NCI-H128 (cell line): ENCODE results near the gene OSBPL6.

Experiments used
- DNase-seq: peaks from one replicate; lab custom pipeline; 2025; ENCODE audit not compliant: unreplicated experiment; lab: John Stamatoyannopoulos, UW

OSBPL6 gene

GRCh38 chr2:178237488-178238153 lies 43.3 kb downstream of the OSBPL6 start:
- DNase-seq, result no peak

- DNase-seq, result no peak
Observed at GRCh38 chr2:178238154-178238521, 43.8 kb downstream of the OSBPL6 start.

GRCh38 chr2:178238750-178239149 lies 44.4 kb downstream of the OSBPL6 start:
- DNase-seq, result no peak

GRCh38 chr2:178241844-178242551 lies 47.7 kb downstream of the OSBPL6 start:
- no peak for DNase-seq

GRCh38 chr2:178242552-178242883 lies 48.2 kb downstream of the OSBPL6 start:
- DNase-seq, result no peak

- DNase-seq, result no peak
Observed at GRCh38 chr2:178243961-178244360, 49.6 kb downstream of the OSBPL6 start.

- DNase-seq, result no peak
Observed at GRCh38 chr2:178244777-178245176, 50.5 kb downstream of the OSBPL6 start.

- DNase-seq, result no peak
Observed at GRCh38 chr2:178246696-178247095, 52.4 kb downstream of the OSBPL6 start.

GRCh38 chr2:178247250-178247649 lies 52.9 kb downstream of the OSBPL6 start:
- DNase-seq, result no peak

GRCh38 chr2:178250429-178250828 lies 56.1 kb downstream of the OSBPL6 start:
- DNase-seq, result no peak

- no peak for DNase-seq
Observed at GRCh38 chr2:178251151-178251955, 57.0 kb downstream of the OSBPL6 start.

GRCh38 chr2:178256382-178257042 lies 62.2 kb downstream of the OSBPL6 start:
- DNase-seq, result no peak

GRCh38 chr2:178257127-178257526 lies 62.8 kb downstream of the OSBPL6 start:
- DNase-seq, result no peak

GRCh38 chr2:178258916-178259315 lies 64.6 kb downstream of the OSBPL6 start:
- DNase-seq, result no peak

- no peak for DNase-seq
Observed at GRCh38 chr2:178263159-178263860, 69.0 kb downstream of the OSBPL6 start.

- DNase-seq, result no peak
Observed at GRCh38 chr2:178264211-178264610, 69.9 kb downstream of the OSBPL6 start.

GRCh38 chr2:178265851-178266250 lies 71.5 kb downstream of the OSBPL6 start:
- no peak for DNase-seq

GRCh38 chr2:178266445-178266844 lies 72.1 kb downstream of the OSBPL6 start:
- DNase-seq, result no peak

GRCh38 chr2:178267660-178268059 lies 73.3 kb downstream of the OSBPL6 start:
- no peak for DNase-seq

GRCh38 chr2:178268435-178268834 lies 74.1 kb downstream of the OSBPL6 start:
- no peak for DNase-seq
